Gastrocnemius medialis (tissue), 4 donors: ENCODE data around the gene SPCS3.

Source experiments
- CTCF ChIP-seq, 5 experiments: fragments of 450-650 bp in 3 of 5; fragments of 200-600 bp in 2 of 5; sonication (generic) in 2 of 5; IDR thresholded peaks in 4 of 5; conservative IDR thresholded peaks in 1 of 5; 1 replicate in 4 of 5; 2 replicates in 1 of 5; pipeline ENCODE4 v1.5.1; 2016 to 2019; ENCODE audit warnings: antibody characterized with exemption in 5 of 5, mild to moderate bottlenecking in 3 of 5, moderate library complexity in 3 of 5
- POLR2A ChIP-seq, 2 donors: fragments of 450-650 bp; IDR thresholded peaks; one replicate each; pipeline ENCODE4 v1.6.1; 2017; ENCODE audit warnings: antibody characterized with exemption in 2 of 2, mild to moderate bottlenecking in 2 of 2, moderate library complexity in 2 of 2

GRCh38 chr4:176320340-176320975, 692 bp downstream of the SPCS3 start:
- TF ChIP-seq CTCF (IDR thresholded peaks at IDR 0.05 in 4 of 5, conservative IDR thresholded peaks at IDR 0.05 in 1 of 5) = no peak
- TF ChIP-seq POLR2A (IDR thresholded peaks at IDR 0.05) = no peak
